Astrocyte of the spinal cord (primary cell): ENCODE results near the gene ARHGEF16.

ENCODE experiments used
- DNase-seq: peaks from one replicate; pipeline ENCODE4 v3.0.0; 2011; ENCODE audit warnings: low read depth, low spot score
- H3K4me3 ChIP-seq: 2 replicates; pipeline ENCODE4 v1.5.1; 2011; ENCODE audit warnings: low read depth, mild to moderate bottlenecking, low read length, moderate library complexity
- CTCF ChIP-seq: IDR thresholded peaks from 2 replicates; pipeline ENCODE4 v1.5.1; 2012; ENCODE audit warnings: low read depth, mild to moderate bottlenecking, low read length, inconsistent platforms
- in situ Hi-C: cut with HindIII; loops from 2 replicates; pipeline ENCODE4 v1.10.0; 2017; ENCODE audit warnings: low sequenced_read_pairs

ARHGEF16 gene

DNA sequence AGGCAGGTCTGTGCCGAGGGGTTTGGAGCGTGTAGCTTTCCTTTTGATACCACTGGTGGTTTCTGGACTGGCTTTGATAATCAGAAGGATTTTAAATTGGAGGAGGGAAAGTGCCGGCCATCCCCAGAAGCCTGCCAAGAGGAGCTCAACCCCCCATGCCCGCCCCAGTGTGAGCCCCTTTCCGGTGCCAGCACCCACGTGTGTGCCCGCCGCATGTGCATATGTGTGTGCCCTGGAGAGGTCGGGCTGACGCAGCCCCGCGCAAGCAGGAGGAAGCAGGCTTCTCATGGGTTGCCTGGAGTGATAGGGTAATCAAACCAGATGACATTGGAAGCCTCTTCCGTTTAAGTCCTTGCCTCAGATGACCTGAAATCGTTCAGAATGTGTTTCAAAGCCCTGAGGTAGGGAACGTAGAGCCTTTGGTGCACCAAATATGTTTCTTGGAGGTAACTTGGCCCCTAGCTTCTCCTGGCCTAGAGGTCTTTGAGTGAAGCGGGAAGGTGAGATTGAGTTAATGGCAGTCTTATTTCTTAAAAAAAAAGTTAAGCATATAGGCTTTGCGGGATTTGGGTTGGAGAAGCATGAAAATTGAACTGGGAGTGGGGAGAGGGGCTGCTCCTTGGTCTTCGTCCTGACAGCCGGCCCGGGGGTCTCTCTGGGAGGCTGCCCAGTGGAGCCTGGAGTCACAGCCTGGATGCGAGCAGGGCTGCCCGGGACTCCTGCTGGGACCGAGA lies 34.1 kb upstream of the ARHGEF16 start:
- no peak overlapping the region for H3K4me3 ChIP-seq
- TF ChIP-seq CTCF, result no peak
- DNase-seq, result no peak
- in situ Hi-C loops, result loop anchor here (25.0 kb wide), 1 partner anchor 358 kb away; the partner anchor contains the start of gene PRDM16

DNA sequence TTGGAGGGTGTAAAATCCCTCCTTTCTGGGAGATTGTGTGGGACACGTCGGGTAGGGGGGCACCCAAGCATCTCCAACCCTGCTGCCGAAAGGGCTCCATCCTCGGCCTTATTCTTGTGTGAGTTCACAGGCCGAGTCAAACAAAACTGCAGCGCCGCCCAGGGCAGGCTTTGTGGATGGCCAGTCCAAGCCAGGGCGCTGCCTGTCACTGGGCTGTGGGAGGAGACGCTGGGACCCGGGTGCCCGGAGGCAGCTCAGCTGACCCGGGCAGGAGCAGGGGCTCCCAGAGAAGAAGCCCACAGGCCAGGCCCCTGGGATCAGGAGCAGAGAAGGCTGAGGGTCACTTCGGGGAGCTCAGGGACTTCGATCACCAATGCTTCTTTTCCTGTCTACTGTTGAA lies 31.8 kb upstream of the ARHGEF16 start:
- in situ Hi-C loops, result loop anchor here (25.0 kb wide), 1 partner anchor 360 kb away; the partner anchor contains the start of gene PRDM16
- TF ChIP-seq CTCF, result no peak
- no peak for DNase-seq
- H3K4me3 ChIP-seq, result no peak overlapping the region

DNA sequence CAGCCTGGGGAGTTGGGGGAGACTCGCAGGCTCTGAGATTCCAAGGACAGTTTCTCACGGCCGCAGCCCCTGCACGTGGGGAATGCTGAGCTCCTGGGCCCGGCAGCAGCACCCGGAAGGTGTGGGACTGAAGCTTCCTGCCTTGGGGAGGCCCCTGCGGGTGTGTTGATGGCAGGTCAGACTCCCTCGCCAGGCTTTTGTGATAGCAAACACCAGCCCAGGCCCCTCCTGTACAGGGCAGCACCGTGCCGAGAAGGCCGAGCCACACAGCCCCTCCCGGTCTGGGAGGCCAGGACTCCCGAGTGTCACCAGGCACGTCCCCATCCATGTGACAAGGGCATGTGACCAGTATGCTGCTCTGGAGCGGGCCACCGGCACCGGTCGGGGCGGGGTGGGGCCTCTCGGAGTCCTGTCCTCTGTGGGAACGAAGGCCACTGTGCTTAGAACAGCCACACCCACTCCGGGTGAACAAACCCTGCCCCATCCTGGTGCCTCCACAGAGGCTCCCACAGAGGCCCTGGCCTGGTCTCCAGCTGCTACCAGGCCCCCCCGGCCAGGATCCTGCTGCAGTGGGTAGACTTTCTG lies 31.1 kb upstream of the ARHGEF16 start:
- H3K4me3 ChIP-seq, result no peak overlapping the region
- DNase-seq, result no peak
- in situ Hi-C loops, result loop anchor here (25.0 kb wide), 1 partner anchor 361 kb away; the partner anchor contains the start of gene PRDM16
- no peak for TF ChIP-seq CTCF

DNA sequence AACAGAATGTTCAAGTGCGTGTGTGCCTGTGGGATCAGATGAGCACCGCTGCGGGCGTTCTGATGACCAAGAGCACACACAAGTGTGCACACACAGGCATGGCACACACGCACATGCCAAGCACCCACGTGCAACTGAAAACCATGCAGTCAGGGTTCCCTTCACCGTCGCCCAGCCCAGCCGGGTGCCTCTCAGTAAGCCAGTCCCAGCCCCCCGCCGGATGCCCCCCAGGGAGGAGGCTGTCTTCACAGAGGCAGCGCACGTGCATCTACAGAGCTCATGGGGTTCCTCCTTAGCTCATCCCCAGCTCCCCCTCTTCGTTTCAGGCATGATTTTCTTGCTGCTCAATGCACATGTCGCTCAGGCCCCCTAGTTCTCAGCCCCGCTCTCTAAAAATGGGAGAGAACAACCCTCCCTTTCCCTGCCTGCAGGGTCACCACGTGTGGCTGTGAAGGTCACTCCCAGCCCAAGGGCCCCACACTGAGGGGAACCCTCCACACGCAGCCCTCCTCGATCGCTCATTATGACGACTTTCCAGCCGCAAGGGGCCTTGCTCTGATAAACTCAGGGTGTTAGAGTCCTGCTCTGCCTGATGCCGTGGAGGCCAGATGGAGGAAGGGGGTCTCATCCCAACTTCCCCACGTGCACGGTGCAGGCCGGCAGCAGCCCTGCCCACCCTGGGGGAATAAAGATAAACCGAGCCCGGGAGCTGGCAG lies 30.4 kb upstream of the ARHGEF16 start:
- no peak overlapping the region for H3K4me3 ChIP-seq
- no peak for TF ChIP-seq CTCF
- DNase-seq, result no peak
- in situ Hi-C loops, result loop anchor here (25.0 kb wide), 1 partner anchor 362 kb away; the partner anchor contains the start of gene PRDM16

GRCh38 chr1:3425486-3426215 lies 28.8 kb upstream of the ARHGEF16 start:
- DNase-seq, result no peak
- in situ Hi-C loops, result no loop called here
- no peak overlapping the region for H3K4me3 ChIP-seq
- TF ChIP-seq CTCF, result no peak

- TF ChIP-seq CTCF, result no peak
- in situ Hi-C loops, result no loop called here
- DNase-seq, result no peak
- no peak overlapping the region for H3K4me3 ChIP-seq
Observed at GRCh38 chr1:3426956-3427535, 27.4 kb upstream of the ARHGEF16 start.
